HG03159 (cell line): ENCODE measurements around the gene CIAO3.
"Not testable (repeated sequence)": the region's sequence is repeated elsewhere in the genome, so short reads cannot be mapped to it uniquely, and the experiment has no call there.

ENCODE experiments used
- ATAC-seq: cut with Tn5 transposase; IDR thresholded peaks from one replicate; pipeline ENCODE4 v1.9.1; 2021; ENCODE audit warnings: mild to moderate bottlenecking, moderate library complexity; ENCODE audit not compliant: unreplicated experiment

CIAO3 gene

DNA sequence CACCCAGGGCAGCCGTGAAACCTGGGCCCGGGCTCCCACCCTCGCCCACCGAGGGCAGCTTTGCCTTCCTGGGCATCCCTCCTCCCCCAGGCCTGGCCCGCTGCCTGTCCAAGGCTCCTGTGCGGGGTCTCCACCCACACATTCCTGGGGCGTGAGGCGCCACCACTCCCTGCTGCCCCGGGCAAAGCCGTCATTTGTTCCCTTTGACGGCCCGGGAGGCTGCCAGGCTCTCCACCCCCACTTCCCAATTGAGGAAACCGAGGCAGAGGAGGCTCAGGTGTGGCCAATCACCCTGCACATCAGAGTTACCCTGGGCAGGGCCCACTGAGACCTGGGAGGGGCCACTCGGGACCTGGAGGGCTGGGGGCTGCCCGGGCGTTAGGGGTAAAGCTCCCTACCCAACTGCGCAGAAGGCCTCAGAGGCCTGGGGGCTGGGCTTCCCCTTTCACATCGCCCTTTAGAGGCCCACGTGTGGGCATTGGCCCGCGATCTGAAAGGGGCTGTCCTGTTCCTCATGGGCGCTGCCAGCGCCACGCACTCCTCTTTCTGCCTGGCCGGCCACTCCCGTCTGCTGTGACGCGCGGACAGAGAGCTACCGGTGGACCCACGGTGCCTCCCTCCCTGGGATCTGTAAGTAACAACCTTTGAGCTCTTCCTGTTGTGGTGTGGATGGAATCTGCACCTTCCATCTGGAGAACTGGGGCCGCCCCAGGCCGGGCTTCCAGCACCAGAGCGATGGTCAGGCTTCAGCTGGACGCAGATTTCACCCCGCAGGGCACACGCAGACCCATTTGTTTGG, 19.9 kb upstream of the CIAO3 start, which contains the start of gene MSLN:
Gene MSLN (plus strand): TSS at position 190 of the 799 bp plus-strand sequence. CDS start 1,947 bp downstream, outside the sequence.
- ATAC-seq: no peak

DNA sequence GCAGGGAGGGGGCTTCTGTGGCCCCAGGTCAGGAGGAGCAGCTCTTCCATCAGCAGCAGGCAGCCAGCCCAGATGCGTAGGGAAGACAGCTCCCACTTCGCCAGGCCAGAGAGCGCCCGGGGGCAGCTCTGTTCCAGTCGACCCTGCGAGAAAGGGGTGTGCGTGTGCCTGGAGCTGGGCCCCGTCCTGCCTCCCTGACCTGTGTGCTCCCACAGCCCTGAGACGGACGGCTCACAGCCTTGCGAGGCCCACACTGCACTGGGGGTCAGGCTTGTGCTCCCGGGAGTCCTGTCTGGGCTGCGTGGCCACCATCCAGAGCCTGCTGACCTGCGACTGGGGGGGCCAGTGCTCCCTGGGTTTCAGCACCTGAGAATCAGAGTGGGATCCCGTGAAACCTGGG, 19.3 kb upstream of the CIAO3 start:
- ATAC-seq: no peak

DNA sequence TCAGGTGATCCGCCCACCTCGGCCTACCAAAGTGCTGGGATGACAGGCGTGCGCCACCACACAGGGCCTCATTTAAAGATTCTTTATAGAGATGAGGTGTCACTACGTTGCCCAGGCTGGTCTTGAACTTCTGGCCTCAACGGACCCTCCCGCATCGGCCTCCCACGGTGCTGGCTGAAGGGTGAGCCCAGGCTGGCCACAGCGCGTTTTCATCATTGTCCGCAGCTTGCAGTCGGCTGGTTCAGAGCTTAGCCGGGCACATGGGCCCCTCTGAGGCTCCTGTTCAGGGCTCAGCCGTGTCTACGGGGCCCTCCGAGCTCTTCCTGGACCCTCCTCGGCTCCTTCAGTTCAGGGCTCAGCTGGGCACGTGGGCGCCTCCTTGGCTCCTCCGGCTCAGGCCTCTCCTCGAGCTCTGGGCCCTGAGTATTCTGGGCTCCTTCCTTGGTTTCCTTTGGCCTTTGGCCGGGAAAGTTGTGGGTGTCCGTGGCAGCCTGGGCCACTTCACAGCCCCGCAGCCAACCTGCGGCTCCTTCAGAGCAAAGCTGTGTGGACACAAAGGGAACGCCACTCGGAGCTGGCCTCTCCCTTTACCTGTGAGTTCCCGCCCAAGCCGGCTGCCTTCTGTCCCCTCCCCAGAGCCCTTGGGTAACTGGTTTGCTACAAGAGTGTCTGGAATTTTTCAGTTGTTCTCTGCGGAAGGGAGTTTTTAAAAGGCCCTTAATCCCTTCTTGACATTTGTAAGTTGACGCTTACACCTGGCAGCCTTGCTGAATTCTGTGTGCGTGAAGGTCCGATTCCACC, 18.5 kb upstream of the CIAO3 start:
- ATAC-seq: no peak

DNA sequence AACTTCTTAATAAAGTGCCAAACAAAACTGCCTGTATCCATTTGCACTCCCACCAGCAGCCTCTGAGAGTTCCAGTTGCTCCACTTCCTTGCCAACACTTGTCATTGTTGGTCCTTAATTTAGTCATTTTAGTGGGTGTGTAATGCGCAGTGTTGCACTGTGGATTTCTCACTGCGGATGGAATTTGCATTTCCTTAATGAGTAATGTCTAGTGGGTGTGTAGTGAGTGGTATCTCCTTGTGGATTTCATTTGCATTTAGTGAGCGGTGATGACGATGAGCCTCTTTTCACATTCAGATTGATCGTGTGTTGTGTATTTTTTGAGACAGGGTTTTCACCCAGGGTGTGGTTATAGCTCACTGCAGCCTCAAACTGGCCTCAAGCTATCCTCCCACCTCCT, 15.6 kb upstream of the CIAO3 start:
- no peak for ATAC-seq

DNA sequence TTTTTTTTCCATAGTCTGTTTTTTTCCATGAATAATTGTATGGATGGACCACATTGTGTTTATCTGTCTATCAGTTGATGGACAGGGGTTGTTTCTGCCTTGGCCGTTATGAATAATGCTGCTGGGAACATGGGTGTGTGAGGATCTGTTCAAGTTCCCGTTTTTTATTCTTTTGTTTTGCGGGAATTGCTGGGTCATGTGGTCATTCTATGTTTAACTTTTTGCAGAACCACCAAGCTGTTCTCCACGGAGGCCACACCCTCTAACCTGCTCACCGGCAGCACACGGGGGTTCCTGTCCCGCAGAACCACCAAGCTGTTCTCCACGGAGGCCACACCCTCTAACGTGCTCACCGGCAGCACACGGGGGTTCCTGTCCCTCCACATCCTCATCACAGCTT, 13.9 kb upstream of the CIAO3 start:
- no peak for ATAC-seq

DNA sequence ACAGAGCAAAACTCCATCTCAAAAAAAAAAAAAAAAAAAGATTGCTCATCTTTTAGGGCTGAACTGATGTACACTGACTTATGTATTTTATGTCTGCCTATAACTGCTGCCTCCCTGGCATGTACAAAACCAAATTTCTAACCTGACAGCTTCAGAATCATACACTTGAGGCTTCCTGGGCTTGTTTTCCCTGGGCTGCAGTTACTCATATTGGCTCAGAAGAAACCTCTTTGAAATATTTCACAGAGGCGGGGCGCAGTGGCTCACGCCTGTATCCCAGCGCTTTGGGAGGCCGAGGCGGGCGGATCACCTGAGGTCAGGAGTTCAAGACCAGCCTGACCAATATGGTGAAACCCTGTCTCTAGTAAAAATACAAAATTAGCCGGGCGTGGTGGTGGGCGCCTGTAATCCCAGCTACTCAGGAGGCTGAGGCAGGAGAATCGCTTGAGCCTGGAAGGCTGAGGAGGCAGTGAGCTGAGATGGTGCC, 13.4 kb upstream of the CIAO3 start:
- ATAC-seq: not testable (repeated sequence)

DNA sequence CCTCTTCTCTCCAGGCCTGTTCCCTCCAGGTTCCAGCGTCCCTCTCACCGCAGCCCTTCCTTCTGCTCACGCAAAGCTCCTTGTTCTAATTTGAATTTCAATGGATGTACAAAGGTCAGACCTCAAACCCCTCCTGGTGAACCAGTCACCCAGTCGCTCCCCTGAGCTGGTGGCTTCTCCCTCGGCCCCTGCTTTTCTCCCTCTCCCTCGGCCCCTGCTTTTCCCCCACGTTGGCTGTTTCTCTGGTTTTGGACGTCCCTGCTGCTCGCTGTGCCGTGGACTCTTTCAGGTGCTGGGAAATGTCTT, 11.2 kb upstream of the CIAO3 start:
- ATAC-seq: no peak

DNA sequence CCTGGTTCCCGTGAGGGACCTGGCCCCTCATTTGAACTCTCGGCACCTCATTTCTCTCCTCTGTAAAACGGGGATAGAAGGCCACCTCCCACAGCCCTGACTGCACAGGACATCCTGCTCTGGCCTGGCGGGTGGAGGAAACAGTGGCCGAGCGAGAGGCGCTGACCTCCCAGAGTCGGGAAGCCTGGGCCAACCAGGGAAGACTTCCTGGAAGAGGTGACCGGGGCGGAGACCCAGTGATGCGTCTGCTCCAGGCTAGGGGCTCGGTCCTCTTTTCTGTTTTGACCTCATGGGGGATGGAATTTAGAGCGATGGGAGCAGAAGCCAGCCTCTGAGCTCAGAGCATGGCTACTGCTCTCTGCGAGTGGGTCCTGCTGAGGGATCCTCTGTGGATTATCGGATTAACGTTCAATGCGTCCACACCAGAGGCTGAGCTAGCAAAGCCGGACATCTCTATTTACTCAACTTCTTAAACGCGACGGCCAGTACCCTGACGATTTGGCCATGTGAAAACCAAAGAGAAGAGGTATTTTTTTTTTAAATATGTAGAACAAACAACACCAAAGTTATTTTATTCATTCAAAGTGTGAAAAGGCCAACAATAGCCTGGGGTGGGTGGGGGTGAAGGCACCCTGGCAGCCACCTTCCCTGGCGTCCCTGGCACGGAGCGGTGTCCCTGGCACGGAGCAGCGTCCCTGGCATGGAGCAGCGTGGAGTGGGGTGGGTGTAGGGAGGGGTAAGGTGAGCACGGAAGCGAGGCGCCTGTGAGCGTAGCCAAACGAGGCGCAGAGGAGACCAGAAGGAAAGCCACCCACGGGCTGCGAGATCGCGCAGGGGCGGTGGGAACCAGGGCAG, 10.6 kb upstream of the CIAO3 start:
- ATAC-seq: no peak

DNA sequence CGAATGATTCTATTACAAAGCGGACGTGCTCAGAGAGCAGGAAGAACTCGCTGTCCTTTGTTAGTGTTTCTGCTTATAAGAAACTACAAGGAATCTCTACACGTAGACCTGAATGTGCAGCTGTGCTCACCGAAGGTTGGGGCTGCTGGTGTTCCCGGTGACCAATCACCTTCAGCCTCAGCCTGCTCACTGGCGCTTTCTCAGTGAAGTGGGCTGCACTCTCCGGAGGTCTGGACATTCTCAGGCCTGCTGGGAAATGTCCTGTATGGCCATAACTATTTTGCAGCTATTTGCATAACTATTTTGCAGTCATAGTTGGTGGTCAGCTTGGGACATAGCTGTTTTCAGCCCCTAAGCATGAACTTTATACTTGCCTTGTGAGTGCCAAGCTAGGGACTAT, 9.7 kb upstream of the CIAO3 start:
- ATAC-seq: no peak

DNA sequence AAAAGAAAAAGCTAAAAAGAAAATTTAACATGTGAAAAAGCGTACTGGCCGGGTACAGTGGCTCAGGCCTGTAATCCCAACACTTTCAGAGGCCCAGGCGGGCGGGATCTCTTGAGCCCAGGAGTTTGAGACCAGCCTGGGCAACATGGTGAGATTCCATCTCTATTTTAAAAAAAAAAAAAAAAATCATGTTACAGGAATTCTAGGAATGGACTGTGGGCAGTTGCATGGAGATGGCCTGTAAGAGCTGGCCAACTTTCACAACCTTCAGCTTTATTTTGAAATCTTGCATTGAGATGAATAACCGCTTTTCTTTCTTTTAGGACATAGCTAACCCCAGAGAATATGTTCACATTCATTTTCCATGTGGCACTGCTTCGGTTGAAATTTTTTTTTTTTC, 8.2 kb upstream of the CIAO3 start:
- no peak for ATAC-seq

DNA sequence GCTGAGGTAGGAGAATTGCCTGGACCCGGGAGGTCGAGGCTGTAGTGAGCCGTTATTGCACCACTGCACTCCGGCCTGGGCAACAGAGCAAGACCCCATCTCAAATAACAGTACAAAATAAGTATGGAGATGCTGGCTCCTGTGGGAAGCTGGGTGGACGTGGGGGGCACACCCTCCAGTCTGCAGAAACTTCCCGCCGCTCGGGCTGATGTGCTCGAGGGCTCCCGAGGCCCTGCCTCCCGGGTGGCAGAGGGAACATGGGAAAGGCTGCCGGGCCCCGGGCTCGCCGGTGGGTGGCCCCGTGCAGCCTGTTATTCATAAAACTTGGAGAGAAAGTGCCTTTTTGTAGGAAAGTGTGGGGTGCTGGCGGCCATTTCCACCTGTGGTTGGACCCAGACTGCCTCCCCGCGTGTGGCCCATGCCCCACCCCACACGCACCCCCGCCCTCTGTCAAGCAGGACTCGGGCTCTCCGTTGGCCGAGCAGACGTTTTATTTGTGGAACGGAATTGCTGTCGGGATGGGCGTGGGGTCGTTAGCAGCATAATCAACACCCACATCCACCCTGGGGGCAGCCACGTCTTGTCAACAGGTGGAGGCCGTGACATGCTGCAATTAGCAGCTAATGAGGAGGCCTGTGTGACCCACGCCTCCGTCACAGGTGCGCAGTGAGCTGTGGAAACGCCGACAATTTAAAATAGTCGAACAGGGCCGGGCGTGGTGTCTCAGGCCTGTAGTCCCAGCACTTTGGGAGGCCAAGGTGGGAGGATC, 7.4 kb upstream of the CIAO3 start:
- ATAC-seq: no peak

DNA sequence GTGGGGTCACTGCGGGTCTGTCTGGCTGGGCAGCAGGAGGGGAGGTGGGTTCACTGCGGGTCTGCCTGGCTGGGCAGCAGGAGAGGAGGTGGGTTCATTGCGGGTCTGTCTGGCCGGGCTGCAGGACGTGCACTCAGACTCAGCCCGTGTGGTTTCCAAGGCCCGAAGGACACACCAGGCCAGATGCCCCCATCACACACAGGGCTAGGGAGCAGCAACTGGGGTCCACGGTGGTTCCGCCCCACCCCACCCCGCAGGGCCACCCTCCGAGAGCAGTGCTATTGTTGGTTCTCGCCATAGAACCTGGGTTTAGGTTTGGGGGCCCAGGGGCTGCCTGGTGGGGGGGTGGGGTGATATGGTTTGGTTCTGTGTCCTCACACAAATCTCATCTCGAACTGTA, 5.8 kb upstream of the CIAO3 start:
- ATAC-seq: no peak

DNA sequence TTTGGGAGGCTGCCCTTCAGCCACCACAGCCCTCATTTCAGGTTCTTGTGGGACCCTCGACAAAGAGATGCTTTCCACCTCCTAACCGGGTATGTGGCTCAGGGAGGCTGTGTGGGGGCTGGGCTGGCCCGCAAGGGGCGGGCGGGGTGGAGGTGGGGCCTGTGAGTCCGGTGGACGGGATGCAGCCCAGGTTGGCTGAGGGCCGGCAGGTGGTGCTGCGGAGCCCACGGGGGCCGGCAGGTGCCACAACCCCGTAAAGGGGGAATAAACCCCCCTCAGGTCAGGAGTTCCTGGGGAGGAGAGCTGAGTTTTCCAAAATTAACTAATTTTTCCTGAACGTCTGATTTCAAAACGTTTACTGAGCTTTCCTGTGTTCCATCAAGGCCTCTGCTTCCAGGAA, 4.9 kb upstream of the CIAO3 start:
- ATAC-seq: no peak

DNA sequence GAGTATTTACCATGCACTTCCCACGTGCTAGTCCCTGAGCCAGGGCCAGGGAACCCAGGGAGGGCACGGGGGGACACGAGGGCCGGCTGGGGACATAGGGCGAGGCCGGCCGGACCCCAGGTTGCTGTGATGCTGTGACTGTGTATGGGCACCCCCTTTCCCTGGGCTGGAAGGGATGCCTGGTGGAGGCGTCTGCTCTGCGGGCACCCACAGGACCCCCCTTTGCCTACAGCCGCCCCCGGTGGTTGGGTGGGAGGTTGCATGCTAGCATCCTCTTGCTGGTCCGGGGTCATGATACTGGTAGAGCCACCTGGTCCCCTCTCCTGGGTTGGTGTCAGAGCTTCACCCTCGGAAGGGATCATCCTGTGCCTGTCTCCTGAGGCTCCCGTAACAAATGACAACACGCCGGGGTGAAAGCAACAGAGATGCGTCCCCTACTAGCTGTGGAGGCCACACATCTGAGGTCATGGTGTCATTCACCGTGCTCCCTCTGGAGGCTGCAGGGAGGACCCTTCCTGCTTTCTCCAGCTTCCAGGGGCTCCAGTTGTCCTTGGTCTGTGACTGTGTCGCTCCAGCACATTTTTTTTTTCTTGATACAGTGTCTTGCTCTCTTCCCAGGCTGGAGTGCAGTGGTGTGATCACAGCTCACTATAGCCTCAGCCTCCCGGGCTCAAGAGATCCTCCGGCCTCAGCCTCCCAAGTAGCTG, 3.1 kb upstream of the CIAO3 start:
- no peak for ATAC-seq

DNA sequence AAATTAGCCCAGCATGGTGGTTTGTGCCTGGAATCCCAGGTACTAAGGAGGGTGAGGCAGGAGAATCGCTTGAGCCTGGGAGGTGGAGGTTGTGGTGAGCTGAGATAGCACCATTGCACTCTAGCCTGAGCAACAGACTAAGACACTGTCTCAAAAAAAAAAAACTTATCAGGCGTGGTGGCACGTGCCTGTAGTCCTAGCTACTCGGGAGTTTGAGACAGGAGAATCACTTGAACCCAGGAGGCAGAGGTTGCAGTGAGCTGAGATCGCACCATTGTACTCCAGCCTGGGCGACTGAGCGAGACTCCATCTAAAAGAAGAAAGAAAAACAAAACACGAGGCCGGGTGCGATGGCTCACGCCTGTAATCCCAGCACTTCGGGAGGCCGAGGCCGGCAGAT, 2.1 kb upstream of the CIAO3 start:
- not testable (repeated sequence) for ATAC-seq

DNA sequence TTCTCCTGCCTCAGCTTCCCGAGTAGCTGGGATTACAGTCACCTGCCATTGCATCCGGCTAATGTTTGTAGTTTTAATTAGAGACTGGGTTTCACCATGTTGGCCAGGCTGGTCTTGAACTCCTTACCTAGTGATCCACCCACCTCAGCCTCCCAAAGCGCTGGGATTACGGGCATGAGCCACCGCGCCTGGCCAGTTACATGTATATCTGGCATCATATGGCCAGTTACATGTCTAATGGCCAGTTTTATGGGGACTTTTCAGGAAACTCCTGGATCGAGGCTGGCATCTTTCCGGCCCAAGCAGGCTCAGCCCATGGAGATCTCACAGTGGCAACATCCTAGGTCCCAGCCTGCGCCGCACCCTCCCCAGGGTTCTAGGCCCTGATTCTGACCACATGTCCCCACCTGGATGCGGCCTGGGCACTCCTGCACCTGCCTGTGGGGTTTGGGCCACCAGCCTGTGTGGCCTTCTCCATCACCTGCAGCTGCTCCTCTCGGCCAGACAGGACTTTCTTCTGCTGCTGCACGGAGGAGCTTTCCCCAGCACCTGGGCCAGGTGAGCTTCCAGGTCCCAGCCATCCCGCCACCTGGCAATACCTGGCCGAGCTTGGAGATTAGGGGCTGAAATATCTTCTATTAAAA, 1.3 kb upstream of the CIAO3 start:
- ATAC-seq: no peak

DNA sequence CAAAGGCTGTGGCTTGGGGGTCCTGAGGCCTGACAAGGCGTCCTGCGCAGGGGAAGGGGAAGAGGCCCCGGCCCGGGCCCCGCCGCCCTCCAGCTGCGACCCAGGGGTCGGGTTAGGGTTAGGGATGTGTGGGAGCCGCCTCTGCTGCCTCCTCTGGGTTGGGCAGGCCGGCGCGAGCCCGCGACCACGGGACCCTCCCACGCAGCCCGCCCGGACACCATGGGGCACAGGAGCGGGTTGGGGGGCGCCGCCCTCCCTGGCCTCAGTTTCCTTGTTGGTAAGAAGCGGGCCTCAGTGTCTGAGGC, 386 bp downstream of the CIAO3 start:
- peak; percentile 20 for ATAC-seq

DNA sequence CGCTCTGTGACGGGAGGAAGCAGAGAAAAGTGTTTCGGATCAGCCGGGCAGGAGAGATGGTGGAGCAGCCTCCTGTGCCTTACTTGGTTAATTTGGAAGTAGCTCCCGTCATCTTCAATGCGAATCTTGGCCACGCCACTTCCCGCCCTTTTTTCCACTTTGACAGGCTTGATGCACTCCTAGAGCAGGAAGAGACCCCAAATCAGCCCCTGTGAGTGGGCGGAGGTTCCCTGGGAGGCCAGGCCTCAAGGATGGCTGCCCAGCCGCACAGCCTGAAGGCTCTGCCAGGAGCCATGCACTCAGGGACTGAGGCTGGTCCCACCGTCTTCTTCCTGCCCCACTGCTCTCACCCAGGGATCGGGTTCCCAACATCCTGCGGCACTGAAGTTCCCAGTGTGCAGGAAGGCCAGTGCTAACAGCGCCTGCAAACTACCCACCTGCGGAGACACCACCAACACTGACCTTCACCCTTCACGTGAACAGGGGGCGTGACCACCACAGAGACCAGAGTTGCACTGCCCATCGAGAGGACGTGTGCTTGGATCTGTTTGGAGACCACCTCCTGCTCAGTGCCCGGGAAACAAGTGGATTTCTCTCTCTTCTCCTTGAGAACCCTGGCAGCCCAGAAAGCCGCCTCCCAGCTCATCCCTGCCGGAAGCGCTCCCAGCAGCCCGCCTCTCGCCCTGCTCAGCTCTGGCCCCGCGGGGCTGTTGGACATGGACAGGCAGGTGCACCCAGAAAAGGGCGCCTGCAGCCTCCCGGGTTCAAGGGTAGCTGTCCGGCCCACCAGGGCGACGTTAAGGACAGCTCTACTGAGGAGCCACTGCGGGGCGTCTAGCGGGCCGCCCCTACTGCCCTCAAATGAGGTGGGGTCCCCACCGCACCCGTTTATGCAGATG, 988 bp downstream of the CIAO3 start:
- ATAC-seq: no peak
